Cardiac fibroblast (primary cell): Measurements from ENCODE around the gene RBP2.

Experiments
- DNase-seq, 2 donors: peaks; one replicate each; pipeline versions ENCODE4 v3.0.0 to v3.0.0-alpha.2; 2010; ENCODE audit warnings: low read depth in 2 of 2
- H3K4me3 ChIP-seq, 2 donors: replicated peaks in 1 of 2; 1 replicate in 1 of 2; 2 replicates in 1 of 2; pipeline ENCODE4 v1.5.1; 2011; ENCODE audit warnings: low read depth in 2 of 2, low read length in 2 of 2, mild to moderate bottlenecking in 2 of 2, moderate library complexity in 1 of 2
- CTCF ChIP-seq: IDR thresholded peaks from one replicate; pipeline ENCODE4 v1.5.1; 2011; ENCODE audit warnings: low read depth, mild to moderate bottlenecking, low read length, inconsistent platforms

The RBP2 gene

GRCh38 chr3:139476348-139476747 is at the start of gene RBP2:
TSS of gene RBP2 (minus strand) at chr3:139476516. CDS start at chr3:139476459, 57 bp downstream.
- no peak for DNase-seq
- no peak for TF ChIP-seq CTCF
- H3K4me3 ChIP-seq = no peak within 1 kb of the TSS

GRCh38 chr3:139524841-139525636 is 48.7 kb upstream of the RBP2 start:
- no peak for DNase-seq
- TF ChIP-seq CTCF = no peak
- H3K4me3 ChIP-seq = no peak overlapping the region

GRCh38 chr3:139523718-139524117 is 47.4 kb upstream of the RBP2 start:
- no peak for TF ChIP-seq CTCF
- no peak overlapping the region for H3K4me3 ChIP-seq
- no peak for DNase-seq

- no peak for TF ChIP-seq CTCF
- H3K4me3 ChIP-seq = no peak overlapping the region
- no peak for DNase-seq
Observed at GRCh38 chr3:139523166-139523565, 46.9 kb upstream of the RBP2 start.

GRCh38 chr3:139522421-139522820 is 46.1 kb upstream of the RBP2 start:
- no peak for TF ChIP-seq CTCF
- DNase-seq = no peak
- H3K4me3 ChIP-seq = no peak overlapping the region

GRCh38 chr3:139521816-139522215 is 45.5 kb upstream of the RBP2 start:
- no peak for TF ChIP-seq CTCF
- H3K4me3 ChIP-seq = no peak overlapping the region
- no peak for DNase-seq

- H3K4me3 ChIP-seq = no peak overlapping the region
- no peak for TF ChIP-seq CTCF
- no peak for DNase-seq
Observed at GRCh38 chr3:139521144-139521543, 44.8 kb upstream of the RBP2 start.
